NK-92 (cell line): Measurements from ENCODE around the gene ANKRD39.
"Not testable (repeated sequence)": the region's sequence is repeated elsewhere in the genome, so short reads cannot be mapped to it uniquely, and the experiment has no call there.

ENCODE experiments used
- DNase-seq: peaks from one replicate; lab custom pipeline; 2025; ENCODE audit not compliant: unreplicated experiment; lab: John Stamatoyannopoulos, UW

Gene ANKRD39, protein sequence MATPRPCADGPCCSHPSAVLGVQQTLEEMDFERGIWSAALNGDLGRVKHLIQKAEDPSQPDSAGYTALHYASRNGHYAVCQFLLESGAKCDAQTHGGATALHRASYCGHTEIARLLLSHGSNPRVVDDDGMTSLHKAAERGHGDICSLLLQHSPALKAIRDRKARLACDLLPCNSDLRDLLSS

GRCh38 chr2:96857667-96858372 is at the start of gene ANKRD39:
TSS of gene ANKRD39 (minus strand) at chr2:96858016. CDS start at chr2:96857987, 29 bp downstream.
- DNase-seq, result peak; percentile 77

DNA sequence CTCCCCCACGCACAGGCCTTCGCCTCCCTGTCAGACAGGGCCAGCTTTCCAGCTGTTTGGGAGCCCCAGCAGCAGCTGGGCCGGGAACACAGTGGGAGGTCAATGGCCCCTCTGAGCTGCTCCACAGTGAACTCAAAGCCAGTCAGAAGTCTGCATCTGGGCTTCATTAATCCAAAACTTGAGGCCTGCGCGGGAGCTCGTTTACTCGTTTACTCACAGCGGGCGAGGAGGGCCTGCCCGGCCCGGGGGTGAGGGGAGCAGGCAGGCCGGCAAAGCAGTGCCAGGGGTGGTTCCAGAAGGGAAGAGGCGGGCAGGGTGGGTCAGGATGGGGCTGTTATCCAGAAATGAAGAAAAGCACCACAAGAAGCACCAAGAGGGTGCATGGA is 48.9 kb upstream of the ANKRD39 start:
- no peak for DNase-seq

GRCh38 chr2:96903815-96904214 is 46.0 kb upstream of the ANKRD39 start:
- DNase-seq, result no peak

DNA sequence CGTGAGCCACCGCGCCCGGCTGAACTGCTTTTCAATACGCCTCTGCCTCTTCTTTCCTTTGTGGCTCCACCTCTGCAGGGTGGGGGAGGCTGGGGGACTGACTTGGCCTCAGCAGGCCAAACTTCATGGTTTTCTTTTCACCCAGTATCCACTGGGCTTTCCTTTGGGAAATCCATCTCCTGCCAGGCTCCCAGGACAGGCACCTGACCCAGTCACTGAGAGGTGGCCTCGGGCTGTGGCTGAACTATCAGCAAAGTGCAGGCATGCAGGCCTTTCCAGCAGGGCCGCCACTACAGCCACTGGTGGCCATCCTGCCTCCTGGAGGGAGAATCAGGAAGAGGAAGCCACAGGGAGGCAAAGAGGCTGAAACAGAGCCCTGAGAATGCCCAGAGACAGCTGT is 45.5 kb upstream of the ANKRD39 start:
- DNase-seq, result no peak

DNA sequence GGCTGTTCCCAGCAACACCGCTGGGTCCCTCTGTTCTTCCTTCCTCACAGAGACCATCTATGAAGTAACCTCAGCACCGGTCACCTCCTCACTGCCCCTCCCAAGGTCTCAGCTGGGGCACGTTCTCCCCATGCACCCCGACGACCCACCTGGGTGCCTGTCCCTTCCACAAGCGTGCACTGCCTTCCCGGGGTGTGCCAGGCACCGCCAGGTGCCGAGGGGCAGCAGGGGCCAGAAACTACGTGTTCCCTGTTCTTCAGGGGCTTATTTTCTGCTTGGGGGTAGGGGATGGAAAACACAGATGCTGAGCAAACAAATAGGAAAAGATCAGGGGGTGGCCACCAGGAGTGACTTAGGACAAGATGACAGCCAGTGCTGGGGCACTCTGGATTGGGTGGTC is 42.4 kb upstream of the ANKRD39 start:
- DNase-seq, result no peak

DNA sequence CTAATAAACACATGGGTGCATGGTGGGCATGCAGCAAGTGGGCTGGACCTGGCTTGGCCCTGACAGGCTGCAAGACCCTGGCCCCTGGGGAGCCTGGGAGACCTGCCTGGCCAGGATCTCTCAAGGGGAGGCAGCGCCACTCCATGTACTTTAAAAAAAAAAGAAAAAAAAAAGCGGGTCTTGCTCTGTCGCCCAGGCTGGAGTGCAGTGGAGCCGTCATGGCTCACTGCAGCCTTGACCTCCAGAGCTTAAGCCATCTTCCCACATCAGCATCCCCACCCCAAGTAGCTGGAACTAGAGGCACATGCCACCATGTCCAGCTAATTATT is 41.6 kb upstream of the ANKRD39 start:
- no peak for DNase-seq

- DNase-seq, result no peak
Observed at GRCh38 chr2:96898641-96899412, 41.0 kb upstream of the ANKRD39 start.

- no peak for DNase-seq
Observed at GRCh38 chr2:96898135-96898505, 40.3 kb upstream of the ANKRD39 start.

GRCh38 chr2:96897491-96898134 is 39.8 kb upstream of the ANKRD39 start:
- DNase-seq, result no peak

DNA sequence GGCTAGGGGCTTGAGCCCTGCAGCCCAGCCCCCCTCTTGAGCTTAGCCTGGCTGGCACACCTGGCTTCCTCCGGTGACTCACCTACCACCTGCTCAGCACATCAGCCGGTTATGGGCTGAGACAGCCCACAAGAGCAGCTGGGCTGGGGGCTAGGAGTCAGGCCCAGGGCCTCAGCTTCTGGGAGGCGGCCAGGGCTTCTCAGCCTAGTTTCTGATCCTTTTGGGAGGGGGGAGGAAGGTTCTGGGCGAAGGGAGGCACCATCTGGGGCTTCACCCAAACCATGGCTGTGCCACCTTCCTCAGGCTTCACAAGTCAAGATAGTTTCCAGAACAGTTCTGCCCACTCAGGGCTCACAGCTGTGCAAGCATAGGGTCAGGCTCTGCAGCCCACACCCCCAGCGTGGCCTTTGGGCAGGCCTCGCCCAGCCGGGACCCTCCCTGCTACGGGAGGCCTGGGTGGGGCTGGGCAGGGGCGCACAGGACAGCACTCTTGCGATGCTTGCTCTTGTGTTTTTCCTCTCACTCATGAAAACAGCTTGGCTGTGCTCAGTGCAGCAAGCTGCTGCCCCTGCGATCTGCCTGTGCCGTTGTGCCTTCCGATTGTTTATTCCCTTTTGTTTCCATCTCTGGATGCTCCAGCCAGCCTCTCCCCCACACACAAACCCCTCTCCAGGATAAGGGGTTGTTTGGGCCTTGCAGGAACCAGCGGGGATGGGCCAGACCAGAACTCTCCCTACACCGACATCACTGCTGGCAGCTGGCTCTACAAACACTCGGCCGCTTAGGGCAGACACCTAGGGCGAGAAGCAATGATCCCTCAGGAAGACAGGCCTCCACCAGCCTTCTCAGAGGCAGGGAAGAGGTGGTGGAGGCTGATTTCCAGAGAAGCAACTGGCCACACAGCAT is 38.2 kb upstream of the ANKRD39 start:
- no peak for DNase-seq

GRCh38 chr2:96895032-96895745 is 37.4 kb upstream of the ANKRD39 start:
- no peak for DNase-seq

DNA sequence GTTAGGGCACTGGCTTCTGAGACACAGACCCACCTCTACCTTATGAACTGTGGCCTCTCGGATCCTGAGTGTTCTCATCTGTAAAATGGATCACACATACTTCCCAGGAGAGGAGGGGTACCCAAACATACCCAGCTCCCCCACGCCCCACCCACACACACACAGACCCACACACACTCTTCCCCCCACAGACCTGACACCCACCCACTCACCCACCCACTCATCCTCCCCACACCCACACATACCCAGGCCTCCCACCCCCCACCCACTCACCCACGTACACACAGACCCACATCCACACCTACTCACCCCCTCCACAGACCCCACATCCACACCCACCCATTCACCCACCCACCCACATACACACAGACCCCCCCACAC is 36.3 kb upstream of the ANKRD39 start:
- DNase-seq, result no peak

GRCh38 chr2:96893289-96894150 is 35.7 kb upstream of the ANKRD39 start:
- no peak for DNase-seq

DNA sequence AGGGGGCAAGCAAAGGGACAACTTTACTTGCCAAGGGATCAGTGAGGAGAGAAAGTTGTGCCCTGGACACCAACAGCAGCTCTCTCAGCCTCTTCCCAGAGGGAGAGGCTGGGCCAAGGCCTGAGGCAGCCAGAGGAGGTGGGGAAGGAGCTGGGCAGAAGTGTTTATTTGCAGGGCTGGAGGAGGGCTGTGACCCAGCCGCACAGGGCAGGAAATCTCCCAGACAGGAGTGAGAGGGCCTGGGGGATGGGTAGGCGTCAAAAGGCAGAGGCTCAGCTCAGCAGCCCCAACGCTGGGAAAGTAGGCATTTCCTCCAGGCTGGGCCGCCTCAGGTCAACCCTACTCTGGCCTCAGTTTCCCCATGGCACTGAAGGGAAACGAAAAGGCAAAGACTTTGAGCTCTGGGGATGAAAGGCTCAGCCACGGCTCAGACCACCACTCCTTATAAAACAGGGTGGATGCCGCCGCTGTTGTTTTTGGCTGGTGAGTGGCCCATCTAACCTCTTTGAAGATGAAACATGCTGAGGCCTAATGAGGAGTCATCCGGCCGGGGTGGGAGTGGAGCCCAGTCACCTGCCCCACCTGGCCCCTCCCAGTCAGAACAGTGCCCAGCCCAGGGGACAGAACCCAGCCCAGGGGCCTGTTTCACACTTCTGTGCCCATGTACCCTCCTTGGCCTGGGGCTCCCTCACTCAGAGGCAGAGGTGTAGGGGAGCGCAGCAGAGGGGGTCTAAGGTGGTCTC is 33.9 kb upstream of the ANKRD39 start:
- no peak for DNase-seq

DNA sequence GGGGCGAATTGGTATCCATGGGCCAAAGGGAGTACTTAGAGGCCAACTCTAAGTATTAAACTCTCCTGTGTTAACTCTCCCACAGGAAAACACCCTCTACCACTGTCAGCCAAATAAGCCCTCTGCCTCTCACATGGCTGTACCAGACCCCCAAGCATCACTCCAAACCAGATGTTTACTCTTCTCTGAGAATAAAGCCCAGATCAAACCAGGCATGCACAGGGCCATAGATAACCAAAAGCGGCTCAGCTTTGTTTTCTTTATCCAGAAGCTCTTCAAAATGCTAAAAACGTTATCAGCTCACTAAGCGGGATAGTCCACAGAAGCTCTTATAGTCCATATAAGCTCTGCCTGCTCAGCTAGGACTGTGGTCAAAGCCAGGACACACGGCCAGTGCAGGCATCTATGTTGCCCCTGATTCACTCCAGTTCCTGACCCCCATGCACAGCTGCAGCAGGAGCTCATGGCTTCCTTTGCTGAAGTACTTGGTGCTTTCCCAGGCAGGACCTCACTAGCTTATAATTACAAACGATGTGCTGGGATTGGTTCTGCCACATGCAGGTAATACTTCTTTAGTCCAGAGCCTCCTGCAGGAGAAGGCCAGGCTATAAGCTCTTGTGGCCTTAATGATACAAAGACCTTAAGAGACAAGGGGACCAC is 33.0 kb upstream of the ANKRD39 start:
- DNase-seq, result no peak

- DNase-seq, result no peak
Observed at GRCh38 chr2:96890252-96890651, 32.4 kb upstream of the ANKRD39 start.

DNA sequence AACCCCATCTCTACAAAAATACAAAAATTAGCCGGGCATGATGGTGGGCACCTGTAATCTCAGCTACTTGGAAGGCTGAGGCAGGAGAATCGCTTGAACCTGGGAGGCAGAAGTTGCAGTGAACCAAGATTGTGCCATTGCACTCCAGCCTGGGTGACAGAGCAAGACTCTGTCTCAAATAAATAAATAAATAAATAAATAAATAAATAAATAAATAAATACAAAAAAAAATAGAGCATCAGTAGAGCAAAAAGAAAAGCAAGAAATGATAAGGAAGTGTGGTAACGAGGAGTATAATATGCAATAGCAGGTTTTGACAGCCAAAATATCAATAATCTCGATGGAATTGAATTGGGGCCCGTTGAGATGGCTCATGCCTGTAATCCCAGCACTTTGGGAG is 31.7 kb upstream of the ANKRD39 start:
- not testable (repeated sequence) for DNase-seq
